GM10266 (cell line): ENCODE measurements around the gene HSFX3.
A peak's percentile ranks its signal among the peaks of the same experiment; 100 is the strongest.

Experiments
- DNase-seq: peaks from one replicate; pipeline ENCODE4 v3.0.0; 2012; ENCODE audit errors: extremely low spot score
- TF ChIP-seq, protein P1 (sequence below): IDR thresholded peaks from 2 replicates; pipeline ENCODE4 v1.5.1; 2012; ENCODE audit warnings: mild to moderate bottlenecking, low read depth; ENCODE audit not compliant: control insufficient read depth, insufficient read depth; ENCODE audit errors: missing control alignments

HSFX3 gene

DNA sequence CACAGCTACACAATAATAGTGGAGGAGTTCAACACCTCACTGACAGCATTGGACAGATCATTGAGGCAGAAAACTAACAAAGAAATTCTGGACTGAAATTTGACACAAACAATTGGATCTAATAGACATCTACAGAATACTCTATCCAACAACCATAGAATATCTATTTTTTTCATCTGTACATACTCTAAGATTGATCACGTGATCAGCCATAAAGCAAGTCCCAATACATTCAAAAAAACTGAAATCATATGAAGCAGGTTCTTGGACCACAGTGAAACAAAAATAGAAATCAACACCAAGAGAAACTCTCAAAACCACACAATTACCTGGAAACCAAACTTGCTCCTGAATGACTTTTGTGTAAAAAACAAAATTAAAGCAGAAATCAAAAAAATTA lies 32.4 kb downstream of the HSFX3 start:
- TF ChIP-seq, protein P1, sequence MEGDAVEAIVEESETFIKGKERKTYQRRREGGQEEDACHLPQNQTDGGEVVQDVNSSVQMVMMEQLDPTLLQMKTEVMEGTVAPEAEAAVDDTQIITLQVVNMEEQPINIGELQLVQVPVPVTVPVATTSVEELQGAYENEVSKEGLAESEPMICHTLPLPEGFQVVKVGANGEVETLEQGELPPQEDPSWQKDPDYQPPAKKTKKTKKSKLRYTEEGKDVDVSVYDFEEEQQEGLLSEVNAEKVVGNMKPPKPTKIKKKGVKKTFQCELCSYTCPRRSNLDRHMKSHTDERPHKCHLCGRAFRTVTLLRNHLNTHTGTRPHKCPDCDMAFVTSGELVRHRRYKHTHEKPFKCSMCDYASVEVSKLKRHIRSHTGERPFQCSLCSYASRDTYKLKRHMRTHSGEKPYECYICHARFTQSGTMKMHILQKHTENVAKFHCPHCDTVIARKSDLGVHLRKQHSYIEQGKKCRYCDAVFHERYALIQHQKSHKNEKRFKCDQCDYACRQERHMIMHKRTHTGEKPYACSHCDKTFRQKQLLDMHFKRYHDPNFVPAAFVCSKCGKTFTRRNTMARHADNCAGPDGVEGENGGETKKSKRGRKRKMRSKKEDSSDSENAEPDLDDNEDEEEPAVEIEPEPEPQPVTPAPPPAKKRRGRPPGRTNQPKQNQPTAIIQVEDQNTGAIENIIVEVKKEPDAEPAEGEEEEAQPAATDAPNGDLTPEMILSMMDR: no peak
- DNase-seq: no peak

DNA sequence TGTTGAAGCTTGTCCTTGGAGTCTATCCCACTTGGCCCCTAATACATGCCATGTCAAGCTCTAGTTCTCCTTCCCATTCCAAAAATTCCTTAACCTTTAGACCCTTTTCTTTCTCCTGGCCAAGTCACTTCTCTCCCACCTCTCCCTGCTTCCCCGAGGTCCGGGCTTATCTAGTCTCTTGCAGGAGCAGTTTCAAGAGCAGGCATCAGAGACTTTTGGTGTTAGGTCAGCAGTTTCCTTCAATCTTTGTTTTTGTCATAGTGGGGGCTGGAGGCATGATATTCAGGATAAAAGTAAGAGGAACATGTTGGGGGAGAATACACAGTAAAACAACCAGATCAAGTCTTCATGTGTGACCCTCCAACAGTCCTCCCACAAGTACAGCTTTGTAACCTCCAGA lies 33.1 kb downstream of the HSFX3 start:
- TF ChIP-seq, protein P1: no peak
- no peak for DNase-seq

DNA sequence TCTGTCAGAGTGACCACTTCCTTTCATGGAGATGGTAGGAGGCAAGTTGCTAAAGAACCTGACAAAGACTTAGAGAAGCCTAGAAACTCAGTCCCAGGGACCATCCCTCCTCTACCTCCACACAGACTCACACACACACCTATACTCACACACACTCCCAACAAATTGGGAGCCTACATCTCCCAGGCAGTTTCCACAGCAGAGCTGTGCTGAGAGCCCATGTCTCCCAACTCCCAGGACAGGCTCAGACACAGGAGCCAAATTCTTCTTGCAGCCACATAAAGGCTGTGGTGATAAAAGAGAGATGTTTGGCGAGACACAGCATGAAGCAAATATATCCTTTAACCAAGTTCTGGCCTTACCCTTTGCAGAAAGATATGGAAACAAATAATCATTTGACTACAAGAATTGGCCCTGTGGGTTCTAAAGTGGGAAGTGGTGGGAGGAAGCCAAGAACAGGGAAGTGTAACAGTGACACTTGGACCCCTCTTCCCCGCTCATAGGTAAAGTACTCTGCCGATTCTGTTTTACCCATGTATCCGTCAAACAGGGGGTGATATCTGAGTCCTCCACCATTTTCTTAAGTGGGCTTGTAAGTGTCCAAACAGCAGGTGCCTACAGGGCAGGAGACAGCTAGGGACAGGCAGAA lies 33.6 kb downstream of the HSFX3 start:
- DNase-seq: no peak
- TF ChIP-seq, protein P1: no peak

DNA sequence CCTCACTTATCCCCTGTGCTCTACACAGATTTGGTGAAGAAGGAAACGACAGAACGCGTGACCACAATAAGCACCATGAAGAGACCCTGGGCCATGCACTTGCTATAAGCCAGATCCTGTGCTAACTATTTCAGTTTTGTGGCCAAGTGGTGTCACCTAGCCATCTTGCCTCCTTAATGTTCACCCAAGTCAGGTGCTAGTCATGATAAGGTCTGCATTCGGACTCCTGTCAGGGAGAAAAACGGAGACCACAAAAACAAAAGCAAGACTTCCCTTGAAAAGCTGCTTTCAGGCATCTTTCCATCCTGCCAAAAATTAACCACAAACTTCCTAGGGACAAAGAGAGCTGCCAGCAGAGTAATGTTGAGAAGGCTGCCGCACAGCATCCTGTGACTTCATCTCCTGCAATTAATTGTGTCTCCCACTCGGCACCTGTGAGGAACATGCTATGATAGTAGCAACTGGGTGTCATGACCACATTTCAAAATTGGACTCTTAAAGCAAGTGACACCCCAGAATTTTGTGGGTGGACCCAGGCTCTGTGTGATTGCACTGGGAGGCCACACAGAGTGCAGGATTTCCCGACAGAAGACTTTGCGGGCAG lies 35.8 kb downstream of the HSFX3 start:
- no peak for DNase-seq
- TF ChIP-seq, protein P1: no peak

DNA sequence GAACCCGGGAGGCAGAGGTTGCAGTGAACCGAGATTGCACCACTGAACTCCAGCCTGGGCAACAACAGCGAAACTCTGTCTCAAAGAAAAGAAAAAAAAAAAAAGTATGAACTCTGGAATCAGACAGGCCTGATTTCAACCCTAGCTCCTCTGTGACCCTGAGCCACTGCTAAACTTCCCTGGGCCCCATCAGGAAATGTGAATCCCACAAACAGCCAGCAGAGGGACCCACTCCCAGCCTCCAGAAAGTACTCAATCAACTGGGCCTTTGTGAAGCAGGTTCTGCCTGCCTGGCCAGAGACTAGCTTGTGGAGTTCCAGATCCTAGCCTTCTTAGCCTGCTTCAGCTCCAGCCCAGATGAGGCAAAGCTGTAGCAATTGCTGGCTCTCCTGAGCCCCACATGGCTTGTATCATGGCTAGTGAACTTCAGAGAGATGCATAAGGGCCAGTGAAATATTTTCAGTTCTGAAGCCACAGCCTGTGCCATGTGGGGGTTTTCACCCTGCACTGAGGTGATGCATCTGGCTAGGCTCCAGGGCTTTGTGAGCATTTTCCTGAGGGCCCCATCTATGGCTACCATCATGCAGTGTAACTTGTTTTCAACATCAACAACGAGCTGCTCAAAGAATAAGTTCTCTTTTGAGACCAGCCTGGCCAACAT lies 37.4 kb downstream of the HSFX3 start:
- TF ChIP-seq, protein P1: peak; percentile 61
- DNase-seq: peak; percentile 40

DNA sequence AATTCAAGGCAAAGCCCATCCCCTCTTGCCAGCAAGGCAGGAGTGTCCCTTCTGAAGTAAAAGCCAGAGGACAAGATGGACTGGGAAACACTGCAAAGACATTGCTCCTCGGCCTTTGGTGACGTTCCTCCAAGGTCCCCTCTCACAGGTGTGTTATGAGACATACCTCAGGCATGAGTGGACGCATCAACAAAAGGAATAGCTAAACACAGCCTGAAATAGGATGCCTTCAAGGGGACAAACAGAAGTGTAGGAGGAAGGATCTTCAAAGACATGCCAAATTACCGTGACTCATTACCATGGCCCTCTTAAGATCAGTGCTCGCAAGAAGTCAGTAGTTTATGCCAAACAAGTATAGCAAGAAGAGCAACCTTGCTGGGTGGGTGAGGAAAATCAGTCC lies 38.6 kb downstream of the HSFX3 start:
- TF ChIP-seq, protein P1: no peak
- DNase-seq: no peak

DNA sequence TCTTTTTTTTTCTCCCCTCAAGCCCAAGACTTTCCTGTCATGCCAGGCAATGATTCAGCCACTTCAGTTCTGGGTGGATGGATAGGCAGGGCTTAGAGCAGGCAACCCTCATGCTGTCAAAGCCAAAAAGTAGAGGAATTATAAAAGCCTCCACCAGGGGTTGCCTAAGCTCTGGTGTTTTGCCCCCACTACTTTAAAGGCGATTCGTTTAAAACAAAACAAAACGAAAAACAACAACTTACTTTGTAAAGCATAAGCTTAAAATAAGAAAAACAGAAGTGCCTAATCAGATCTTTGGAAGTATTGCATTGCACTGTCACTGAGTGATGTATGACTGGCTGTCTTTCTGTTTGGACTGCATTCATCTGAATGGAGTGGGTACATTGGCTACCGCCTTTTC lies 39.3 kb downstream of the HSFX3 start:
- no peak for DNase-seq
- TF ChIP-seq, protein P1: no peak
